IPS-20b (cell line): ENCODE results near the gene FKBP2.
"Not testable (repeated sequence)": the region's sequence is repeated elsewhere in the genome, so short reads cannot be mapped to it uniquely, and the experiment has no call there.

ENCODE experiments used
- H3K27ac ChIP-seq: one replicate; pipeline ENCODE4 v1.5.1; 2013; ENCODE audit warnings: low read length
- H3K27me3 ChIP-seq: 2 replicates; pipeline ENCODE4 v1.6.1; 2013; ENCODE audit warnings: mild to moderate bottlenecking, low read length, inconsistent platforms; ENCODE audit not compliant: insufficient read depth
- H3K36me3 ChIP-seq: 2 replicates; pipeline ENCODE4 v1.6.1; 2013; ENCODE audit warnings: low read depth, mild to moderate bottlenecking, inconsistent platforms, low read length, moderate library complexity; ENCODE audit not compliant: insufficient read depth
- H3K4me1 ChIP-seq: 2 replicates; pipeline ENCODE4 v1.6.1; 2013; ENCODE audit warnings: mild to moderate bottlenecking, control low read depth, inconsistent platforms, low read length, moderate library complexity; ENCODE audit not compliant: insufficient read depth
- H3K4me3 ChIP-seq: 2 replicates; pipeline ENCODE4 v1.5.1; 2013; ENCODE audit warnings: mild to moderate bottlenecking, low read length, inconsistent platforms
- H3K9ac ChIP-seq: 2 replicates; pipeline ENCODE4 v1.6.1; 2013; ENCODE audit warnings: low read depth, mild to moderate bottlenecking, inconsistent platforms, low read length, moderate library complexity
- H3K9me3 ChIP-seq: 2 replicates; pipeline ENCODE4 v1.6.1; 2013; ENCODE audit warnings: mild to moderate bottlenecking, low read depth, low read length, inconsistent platforms; ENCODE audit not compliant: insufficient read depth

FKBP2 gene

GRCh38 chr11:64238999-64239398 is 1.9 kb upstream of the FKBP2 start:
- peaks cover 23% of the 10 kb centered on the region for H3K36me3 ChIP-seq
- H3K9ac ChIP-seq, result no peak overlapping the region
- no peak overlapping the region for H3K4me3 ChIP-seq
- H3K27ac ChIP-seq, result no peak overlapping the region
- no peaks in the 10 kb centered on the region for H3K9me3 ChIP-seq
- H3K4me1 ChIP-seq, result peaks cover 7% of the 10 kb centered on the region; the same call in 1 of the 2 replicates
- H3K27me3 ChIP-seq, result peaks cover 6% of the 10 kb centered on the region; the same call in 1 of the 2 replicates

DNA sequence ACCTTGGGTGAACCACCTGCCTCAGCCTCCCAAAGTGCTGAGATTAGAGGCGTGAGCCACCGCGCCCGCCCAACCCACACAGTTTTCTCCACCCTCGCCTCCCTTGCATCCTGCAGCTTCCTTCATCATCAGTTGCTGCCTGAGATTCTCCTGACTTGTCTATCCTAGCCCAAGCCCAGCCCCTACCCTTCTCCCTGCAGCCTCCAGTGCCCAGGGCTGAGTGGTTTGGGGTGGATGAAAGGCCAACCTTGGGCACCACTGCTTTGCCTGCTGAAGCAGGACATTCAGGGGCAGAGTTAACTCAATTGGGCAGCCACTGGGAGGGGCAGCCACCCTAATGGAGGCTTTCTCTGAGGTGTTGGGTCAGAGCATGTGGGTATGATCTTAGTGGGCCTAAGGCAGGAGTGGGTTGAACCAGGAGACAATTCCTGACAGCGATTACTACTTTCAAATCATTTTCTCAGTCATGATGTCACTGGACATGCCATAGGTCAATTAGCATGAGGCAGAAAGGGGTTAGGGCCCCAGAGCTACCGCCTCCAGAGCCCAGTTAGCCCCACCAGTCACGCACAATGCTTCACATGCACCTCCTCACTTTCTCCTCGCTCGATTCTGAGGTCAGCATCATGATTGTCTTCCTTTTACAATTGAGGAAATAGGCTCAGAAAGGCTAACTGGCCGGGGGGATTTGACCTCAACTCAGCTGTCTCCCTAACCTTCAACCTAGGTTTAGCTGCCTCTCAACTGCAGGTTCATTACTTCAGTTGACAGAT is 1.0 kb upstream of the FKBP2 start:
- Histone ChIP-seq H3K9ac (peak overlapping the region; percentile 87; the same call in 1 of the 2 replicates), H3K4me3 (peak overlapping the region; percentile 83), H3K4me1 (peaks cover 7% of the 10 kb centered on the region; the same call in 1 of the 2 replicates), H3K9me3 (no peaks in the 10 kb centered on the region), H3K27ac (no peak overlapping the region), H3K27me3 (peaks cover 5% of the 10 kb centered on the region; the same call in 1 of the 2 replicates), H3K36me3 (peaks cover 30% of the 10 kb centered on the region)

GRCh38 chr11:64241241-64241490 is 271 bp downstream of the FKBP2 start:
- peak overlapping the region; percentile 83 for H3K4me3 ChIP-seq
- no peaks in the 10 kb centered on the region for H3K27me3 ChIP-seq
- H3K27ac ChIP-seq, result peak overlapping the region; percentile 21
- no peaks in the 10 kb centered on the region for H3K9me3 ChIP-seq
- peak overlapping the region; percentile 84; the same call in 1 of the 2 replicates for H3K9ac ChIP-seq
- H3K4me1 ChIP-seq, result 0 out of 2 replicates have a peak, but pooled peaks cover 7% of the 10 kb centered on the region
- H3K36me3 ChIP-seq, result peaks cover 34% of the 10 kb centered on the region

DNA sequence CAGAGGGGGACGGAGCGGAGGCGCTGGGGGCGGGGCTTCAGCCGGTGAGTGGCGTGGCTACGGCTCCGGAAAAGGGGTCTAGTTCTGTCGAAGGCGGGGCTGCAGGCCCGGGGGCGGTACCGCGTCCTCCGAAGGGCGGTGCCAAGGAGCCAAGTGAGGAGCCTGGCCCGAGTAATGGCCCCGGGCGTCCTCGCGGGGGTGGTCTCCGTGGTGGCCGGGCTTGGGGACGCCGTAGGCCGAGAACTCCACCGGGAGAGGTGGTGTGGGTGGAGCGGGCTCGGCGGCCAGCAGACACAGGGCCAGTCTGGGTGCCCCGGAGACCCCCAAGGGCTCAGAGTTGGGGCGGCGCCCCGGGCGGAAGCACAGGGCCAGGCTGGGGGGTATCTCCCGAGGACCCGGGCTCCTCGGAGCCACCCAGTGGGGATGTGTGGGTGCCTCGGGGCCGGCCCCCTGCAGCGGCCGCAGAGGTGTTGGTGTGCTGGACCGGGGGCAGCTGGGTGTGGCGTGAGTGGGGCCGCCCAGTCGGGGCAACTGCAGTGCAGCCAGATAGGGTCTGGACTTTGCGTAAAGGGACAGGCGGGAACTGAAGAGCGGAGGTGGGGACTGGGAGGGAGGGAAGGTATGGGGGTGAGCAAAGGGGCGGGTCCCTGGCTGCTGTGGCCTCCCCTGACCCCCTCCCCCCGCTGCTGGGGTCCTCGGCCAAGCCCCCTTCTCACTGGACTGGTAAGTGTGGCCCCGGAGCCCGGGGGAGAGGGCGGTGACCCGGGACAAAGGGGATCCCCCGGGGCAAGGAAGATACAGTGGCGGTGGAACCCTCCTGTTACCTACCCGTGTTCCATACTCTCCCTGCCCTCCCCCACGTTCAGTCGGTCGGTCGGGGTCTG is 838 bp downstream of the FKBP2 start:
- peak overlapping the region; percentile 92 for H3K9ac ChIP-seq
- H3K9me3 ChIP-seq, result no peaks in the 10 kb centered on the region
- H3K27ac ChIP-seq, result peak overlapping the region; percentile 74
- no peaks in the 10 kb centered on the region for H3K27me3 ChIP-seq
- peak overlapping the region; percentile 83 for H3K4me3 ChIP-seq
- 0 out of 2 replicates have a peak, but pooled peaks cover 7% of the 10 kb centered on the region for H3K4me1 ChIP-seq
- peaks cover 34% of the 10 kb centered on the region for H3K36me3 ChIP-seq

DNA sequence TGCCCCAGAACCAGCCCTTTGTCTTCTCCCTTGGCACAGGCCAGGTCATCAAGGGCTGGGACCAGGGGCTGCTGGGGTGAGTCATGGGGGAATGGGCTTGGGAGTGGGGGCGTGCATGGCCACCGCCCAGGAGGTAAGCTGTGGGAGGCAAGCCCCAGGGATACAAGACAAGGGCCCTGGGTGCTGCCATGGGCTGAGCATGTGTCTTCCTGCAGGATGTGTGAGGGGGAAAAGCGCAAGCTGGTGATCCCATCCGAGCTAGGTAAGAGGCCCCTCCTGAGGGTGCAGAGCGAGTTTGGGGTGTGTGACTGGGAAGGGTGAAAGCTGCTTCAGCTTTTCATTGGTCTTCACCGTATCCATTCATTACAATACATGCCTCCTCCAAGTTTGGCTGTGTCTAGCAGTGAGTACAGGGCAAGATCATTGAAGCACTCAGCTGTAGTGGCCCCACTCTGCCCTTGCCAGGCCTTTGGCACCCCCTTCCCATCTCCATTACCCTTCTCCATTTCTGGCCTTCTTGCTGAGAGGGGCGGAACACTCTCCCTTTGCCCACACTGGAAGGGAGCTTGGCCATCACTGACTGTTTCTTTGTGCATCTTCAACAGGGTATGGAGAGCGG is 2.5 kb downstream of the FKBP2 start:
- peaks cover 15% of the 10 kb centered on the region; the same call in 1 of the 2 replicates for H3K4me1 ChIP-seq
- H3K27ac ChIP-seq, result no peak overlapping the region
- H3K4me3 ChIP-seq, result no peak overlapping the region
- H3K9ac ChIP-seq, result no peak overlapping the region
- H3K9me3 ChIP-seq, result no peaks in the 10 kb centered on the region
- peaks cover 28% of the 10 kb centered on the region for H3K36me3 ChIP-seq
- no peaks in the 10 kb centered on the region for H3K27me3 ChIP-seq

DNA sequence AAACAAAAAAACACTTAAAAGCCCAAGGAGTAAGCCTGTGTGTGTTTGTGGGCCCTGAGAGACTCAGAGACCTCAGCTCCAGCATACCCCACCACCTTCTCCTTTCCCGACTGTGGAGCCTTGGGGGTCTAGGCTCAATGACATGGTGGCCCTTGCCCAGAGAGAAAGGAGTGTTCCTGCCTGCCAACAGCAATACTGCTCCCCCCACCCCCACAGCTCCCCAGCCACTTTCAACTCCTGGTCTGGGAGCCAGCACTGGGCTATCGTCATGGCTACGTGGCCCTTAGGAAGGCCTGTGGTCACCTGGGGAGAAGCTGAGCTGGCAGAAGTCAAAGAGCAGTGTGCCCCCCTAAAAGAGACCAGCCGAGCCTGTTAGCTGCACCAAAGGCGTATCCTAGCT is 3.2 kb downstream of the FKBP2 start:
- H3K9ac ChIP-seq, result no peak overlapping the region
- H3K4me1 ChIP-seq, result peaks cover 20% of the 10 kb centered on the region
- no peaks in the 10 kb centered on the region for H3K9me3 ChIP-seq
- H3K36me3 ChIP-seq, result peaks cover 21% of the 10 kb centered on the region; the same call in 1 of the 2 replicates
- no peak overlapping the region for H3K27ac ChIP-seq
- no peaks in the 10 kb centered on the region for H3K27me3 ChIP-seq
- H3K4me3 ChIP-seq, result no peak overlapping the region

DNA sequence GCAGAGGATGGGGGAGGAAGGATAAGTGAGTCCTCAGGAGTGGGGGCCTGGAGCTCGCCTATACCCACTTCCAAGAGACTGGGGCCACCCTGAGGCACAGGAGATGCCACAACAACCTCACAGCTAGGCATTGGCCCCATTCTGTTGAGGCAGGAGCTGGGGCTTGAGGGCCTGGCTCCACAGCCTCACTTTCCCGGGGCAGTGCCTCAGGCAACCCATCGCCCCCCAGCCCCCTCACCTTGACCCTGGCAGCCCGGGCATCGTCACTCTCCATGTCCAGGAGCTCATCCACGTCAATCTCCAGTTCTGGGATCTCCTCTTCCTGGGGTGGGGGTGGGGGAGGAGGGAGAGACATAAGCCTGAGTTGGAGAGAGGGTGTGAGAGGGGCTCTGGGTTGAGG is 4.1 kb downstream of the FKBP2 start:
- H3K9me3 ChIP-seq, result no peaks in the 10 kb centered on the region
- H3K27ac ChIP-seq, result no peak overlapping the region
- peaks cover 25% of the 10 kb centered on the region for H3K4me1 ChIP-seq
- H3K36me3 ChIP-seq, result peaks cover 21% of the 10 kb centered on the region; the same call in 1 of the 2 replicates
- H3K9ac ChIP-seq, result peak overlapping the region; percentile 95; the same call in 1 of the 2 replicates
- H3K4me3 ChIP-seq, result peak overlapping the region; percentile 95; the same call in 1 of the 2 replicates
- H3K27me3 ChIP-seq, result no peaks in the 10 kb centered on the region

GRCh38 chr11:64245401-64245796 is 4.5 kb downstream of the FKBP2 start:
- Histone ChIP-seq H3K36me3 (peaks cover 21% of the 10 kb centered on the region; the same call in 1 of the 2 replicates), H3K9me3 (no peaks in the 10 kb centered on the region), H3K27me3 (no peaks in the 10 kb centered on the region), H3K27ac (peak overlapping the region; percentile 88), H3K9ac (peak overlapping the region; percentile 95; the same call in 1 of the 2 replicates), H3K4me3 (peak overlapping the region; percentile 95), H3K4me1 (peaks cover 25% of the 10 kb centered on the region)

- Histone ChIP-seq H3K4me1 (peaks cover 28% of the 10 kb centered on the region), H3K9me3 (no peaks in the 10 kb centered on the region), H3K4me3 (peak overlapping the region; percentile 95), H3K27ac (peak overlapping the region; percentile 88), H3K36me3 (peaks cover 21% of the 10 kb centered on the region; the same call in 1 of the 2 replicates), H3K9ac (peak overlapping the region; percentile 95), H3K27me3 (no peaks in the 10 kb centered on the region)
Observed at GRCh38 chr11:64245797-64246620, 5.1 kb downstream of the FKBP2 start.

DNA sequence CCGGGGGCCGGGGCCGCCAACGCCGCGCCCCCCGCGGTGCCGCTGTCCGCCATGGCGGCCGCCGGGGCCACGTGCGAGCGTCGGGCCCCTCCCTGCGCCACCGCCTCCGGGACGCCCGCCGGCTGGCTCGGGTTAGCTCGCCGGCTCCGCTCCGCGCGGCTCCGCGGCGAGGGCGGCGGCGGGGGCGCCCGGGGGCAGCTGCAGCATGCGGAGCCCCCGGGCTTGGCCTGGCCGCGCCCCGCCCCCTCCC is 5.7 kb downstream of the FKBP2 start:
- Histone ChIP-seq H3K36me3 (peaks cover 21% of the 10 kb centered on the region; the same call in 1 of the 2 replicates), H3K9ac (peak overlapping the region; percentile 95; the same call in 1 of the 2 replicates), H3K4me3 (peak overlapping the region; percentile 95; the same call in 1 of the 2 replicates), H3K4me1 (peaks cover 28% of the 10 kb centered on the region)
- H3K9me3 ChIP-seq, H3K27ac ChIP-seq, H3K27me3 ChIP-seq: not testable (repeated sequence)
